H9 (cell line): ENCODE results near the gene GPC3. TPM values are rescaled to one million over a fixed set of nuclear protein-coding genes. Genes with fewer than 3 reads are reported as not detected.

Source experiments
- DNase-seq: peaks from one replicate; pipeline ENCODE4 v3.0.0-alpha.2; 2017
- H2AFZ ChIP-seq: one replicate; pipeline ENCODE4 v1.6.1; 2013; ENCODE audit warnings: mild to moderate bottlenecking, low read length, control low read depth, moderate library complexity
- H2AK5ac ChIP-seq: 2 replicates; pipeline ENCODE4 v1.6.1; 2013; ENCODE audit warnings: low read length, control low read depth, mixed read lengths; ENCODE audit not compliant: insufficient read length
- H2BK120ac ChIP-seq: one replicate; pipeline ENCODE4 v1.6.1; 2013; ENCODE audit warnings: low read depth, mild to moderate bottlenecking, low read length, control low read depth, inconsistent platforms; ENCODE audit not compliant: poor library complexity, severe bottlenecking
- H2BK12ac ChIP-seq: 2 replicates; pipeline ENCODE4 v1.6.1; 2013; ENCODE audit warnings: low read length, control low read depth, mixed read lengths, low read depth; ENCODE audit not compliant: insufficient read length
- H2BK15ac ChIP-seq: 2 replicates; pipeline ENCODE4 v1.6.1; 2013; ENCODE audit warnings: low read depth, low read length, control low read depth
- H2BK20ac ChIP-seq: one replicate; pipeline ENCODE4 v1.6.1; 2013; ENCODE audit warnings: low read depth, mild to moderate bottlenecking, low read length, control low read depth, inconsistent platforms; ENCODE audit not compliant: poor library complexity, severe bottlenecking
- H2BK5ac ChIP-seq: 2 replicates; pipeline ENCODE4 v1.6.1; 2013; ENCODE audit warnings: low read length, control low read depth, mixed read lengths; ENCODE audit not compliant: insufficient read length
- H3K14ac ChIP-seq: 2 replicates; pipeline ENCODE4 v1.6.1; 2013; ENCODE audit warnings: low read length, control low read depth; ENCODE audit not compliant: insufficient read depth
- H3K18ac ChIP-seq: 2 replicates; pipeline ENCODE4 v1.6.1; 2013; ENCODE audit warnings: low read depth, mild to moderate bottlenecking, mixed read lengths, low read length, control low read depth; ENCODE audit not compliant: insufficient read length
- H3K23ac ChIP-seq: 2 replicates; pipeline ENCODE4 v1.6.1; 2013; ENCODE audit warnings: low read length, control low read depth, mixed read lengths, low read depth; ENCODE audit not compliant: insufficient read length
- H3K23me2 ChIP-seq: 2 replicates; pipeline ENCODE4 v1.6.1; 2013; ENCODE audit warnings: low read depth, mild to moderate bottlenecking, mixed read lengths, low read length, control low read depth; ENCODE audit not compliant: insufficient read length, poor library complexity, severe bottlenecking
- H3K27ac ChIP-seq: 2 replicates; pipeline ENCODE4 v1.5.1; 2013; ENCODE audit warnings: low read length, control low read depth, mixed read lengths, low read depth; ENCODE audit not compliant: insufficient read length
- H3K27me3 ChIP-seq: 2 replicates; pipeline ENCODE4 v1.6.1; 2013; ENCODE audit warnings: low read length, control low read depth, inconsistent platforms; ENCODE audit not compliant: insufficient read depth
- H3K4ac ChIP-seq: 2 replicates; pipeline ENCODE4 v1.6.1; 2013; ENCODE audit warnings: low read depth, mild to moderate bottlenecking, control low read depth, inconsistent platforms, low read length, moderate library complexity
- H3K4me1 ChIP-seq: 2 replicates; pipeline ENCODE4 v1.6.1; 2013; ENCODE audit warnings: low read length, control low read depth, inconsistent platforms; ENCODE audit not compliant: insufficient read depth
- H3K4me2 ChIP-seq: 2 replicates; pipeline ENCODE4 v1.6.1; 2013; ENCODE audit warnings: low read length, control low read depth, mixed read lengths; ENCODE audit not compliant: insufficient read length, insufficient read depth
- H3K56ac ChIP-seq: 2 replicates; pipeline ENCODE4 v1.6.1; 2013; ENCODE audit warnings: low read depth, mild to moderate bottlenecking, mixed read lengths, low read length, control low read depth; ENCODE audit not compliant: insufficient read length
- H3K79me1 ChIP-seq: 2 replicates; pipeline ENCODE4 v1.6.1; 2013; ENCODE audit warnings: low read depth, mild to moderate bottlenecking, moderate library complexity, low read length, control low read depth, inconsistent platforms; ENCODE audit not compliant: insufficient read depth, poor library complexity, severe bottlenecking
- H3K79me2 ChIP-seq: 2 replicates; pipeline ENCODE4 v1.6.1; 2013; ENCODE audit warnings: low read length, control low read depth, inconsistent platforms; ENCODE audit not compliant: insufficient read depth
- H3K9ac ChIP-seq: 2 replicates; pipeline ENCODE4 v1.6.1; 2013; ENCODE audit warnings: low read length, control low read depth, mixed read lengths; ENCODE audit not compliant: insufficient read length; ENCODE audit errors: extremely low read depth
- H3K9me3 ChIP-seq: one replicate; pipeline ENCODE4 v1.6.1; 2013; ENCODE audit warnings: low read depth, low read length, inconsistent platforms; ENCODE audit not compliant: control insufficient read depth
- H3T11ph ChIP-seq: one replicate; pipeline ENCODE4 v1.6.1; 2013; ENCODE audit warnings: mild to moderate bottlenecking, low read length, control low read depth, inconsistent platforms
- H4K20me1 ChIP-seq: one replicate; pipeline ENCODE4 v1.6.1; 2013; ENCODE audit not compliant: control insufficient read depth, insufficient read length, insufficient read depth
- H4K5ac ChIP-seq: 2 replicates; pipeline ENCODE4 v1.6.1; 2013; ENCODE audit warnings: low read depth, mild to moderate bottlenecking, mixed read lengths, low read length, control low read depth; ENCODE audit not compliant: insufficient read length
- H4K8ac ChIP-seq: replicated peaks from 2 replicates; pipeline ENCODE4 v1.6.1; 2013; ENCODE audit warnings: low read length, control low read depth, mixed read lengths, low read depth; ENCODE audit not compliant: insufficient read length
- H4K91ac ChIP-seq: 2 replicates; pipeline ENCODE4 v1.6.1; 2013; ENCODE audit warnings: low read depth, mild to moderate bottlenecking, moderate library complexity, mixed read lengths, low read length, control low read depth; ENCODE audit not compliant: insufficient read length
- H3K27ac Mint-ChIP-seq, 3 experiments: 2 replicates in 2 of 3; 3 replicates in 1 of 3; pipeline ENCODE4 v1.8.0; 2020 to 2021; ENCODE audit warnings: mixed read lengths in 3 of 3, mild to moderate bottlenecking in 1 of 3, moderate library complexity in 1 of 3
- H3K27me3 Mint-ChIP-seq: 2 replicates; pipeline ENCODE4 v1.8.0; 2021; ENCODE audit warnings: low read depth, mild to moderate bottlenecking, moderate library complexity, mixed read lengths
- H3K36me3 Mint-ChIP-seq, 3 experiments: 2 replicates in 2 of 3; 3 replicates in 1 of 3; pipeline ENCODE4 v1.8.0; 2020 to 2021; ENCODE audit warnings: low read depth in 3 of 3, mixed read lengths in 3 of 3; ENCODE audit not compliant: insufficient read depth in 1 of 3
- H3K4me1 Mint-ChIP-seq, 2 experiments: 2 replicates each; pipeline ENCODE4 v1.8.0; 2020; ENCODE audit warnings: mixed read lengths in 2 of 2
- H3K4me3 Mint-ChIP-seq, 2 experiments: 2 replicates in 1 of 2; 3 replicates in 1 of 2; pipeline ENCODE4 v1.8.0; 2020 to 2021; ENCODE audit warnings: mild to moderate bottlenecking in 2 of 2, mixed read lengths in 2 of 2, moderate library complexity in 1 of 2
- H3K9me3 Mint-ChIP-seq, 2 experiments: 2 replicates in 1 of 2; 3 replicates in 1 of 2; pipeline ENCODE4 v1.8.0; 2020; ENCODE audit warnings: mild to moderate bottlenecking in 2 of 2, mixed read lengths in 2 of 2, moderate library complexity in 1 of 2
- WGBS: extraction: QIAGEN DNeasy Blood & Tissue Kit; methylation state at CpG from one replicate; pipeline ENCODE4 v1.1.7; 2013; ENCODE audit warnings: missing lambda C conversion rate, low lambda C conversion rate, mixed read lengths; ENCODE audit not compliant: insufficient read length; ENCODE audit errors: extremely low coverage; 5-methylcytosine and 5-hydroxymethylcytosine counted together
- total RNA-seq: library from RNA; stranded (reverse); gene quantifications from 2 replicates; pipeline ENCODE4 v1.2.1, GENCODE V29; 2021
- TF ChIP-seq, protein P1 (sequence below): fragments of 200-600 bp; sonication (generic); conservative IDR thresholded peaks from 3 replicates; pipeline ENCODE4 v1.8.0; 2021; ENCODE audit warnings: antibody characterized with exemption, mild to moderate bottlenecking

GPC3 gene
- total RNA-seq, 1 experiment from 2014 or later: 108 TPM

DNA sequence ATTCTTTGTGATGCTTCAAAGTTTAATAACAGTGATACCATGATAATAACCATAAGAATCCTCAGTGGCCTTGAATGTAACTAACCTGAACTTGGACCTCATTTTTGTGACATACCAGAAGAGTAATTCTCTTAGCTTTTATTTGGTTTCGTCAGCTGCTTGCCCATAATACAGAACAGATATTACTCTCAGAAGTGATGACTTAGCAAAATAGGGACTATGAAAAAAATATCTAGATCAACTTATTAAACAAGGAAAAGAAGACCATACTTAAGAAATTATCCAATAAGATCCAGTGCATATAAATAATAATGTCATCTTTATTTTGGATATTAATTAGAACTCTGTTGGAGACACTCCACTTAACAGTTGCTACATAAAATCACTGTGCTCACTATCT lies 333.2 kb downstream of the GPC3 start:
- Histone ChIP-seq H4K91ac (no peak overlapping the region), H3K4ac (no peak overlapping the region), H2BK15ac (no peak overlapping the region), H3K4me1 (peaks cover 18% of the 10 kb centered on the region; the same call in 1 of the 2 replicates), H3K27me3 (no peaks in the 10 kb centered on the region), H3K9ac (no peak overlapping the region), H3K9me3 (no peaks in the 10 kb centered on the region), H2BK12ac (no peak overlapping the region), H3K79me2 (no peaks in the 10 kb centered on the region), H2BK5ac (no peak overlapping the region), H3T11ph (no peak overlapping the region), H3K4me2 (no peak overlapping the region), H3K56ac (no peak overlapping the region), H3K27ac (no peak overlapping the region), H3K18ac (no peak overlapping the region), H3K23me2 (no peaks in the 10 kb centered on the region), H2AK5ac (no peak overlapping the region), H4K5ac (no peak overlapping the region), H3K23ac (no peak overlapping the region), H2BK120ac (no peak overlapping the region), H3K79me1 (no peaks in the 10 kb centered on the region), H3K14ac (no peak overlapping the region), H2BK20ac (no peak overlapping the region), H4K20me1 (no peaks in the 10 kb centered on the region), H2AFZ (no peak overlapping the region), H4K8ac (no peak overlapping the region)
- no CpG with 5 or more reads among the region's 1 CpG for WGBS
- H3K36me3 Mint-ChIP-seq: peaks cover 0 to 1% (median 0%) of the 10 kb centered on the region in 3 experiments; a peak in 1 of 7 replicates
- TF ChIP-seq, protein P1, sequence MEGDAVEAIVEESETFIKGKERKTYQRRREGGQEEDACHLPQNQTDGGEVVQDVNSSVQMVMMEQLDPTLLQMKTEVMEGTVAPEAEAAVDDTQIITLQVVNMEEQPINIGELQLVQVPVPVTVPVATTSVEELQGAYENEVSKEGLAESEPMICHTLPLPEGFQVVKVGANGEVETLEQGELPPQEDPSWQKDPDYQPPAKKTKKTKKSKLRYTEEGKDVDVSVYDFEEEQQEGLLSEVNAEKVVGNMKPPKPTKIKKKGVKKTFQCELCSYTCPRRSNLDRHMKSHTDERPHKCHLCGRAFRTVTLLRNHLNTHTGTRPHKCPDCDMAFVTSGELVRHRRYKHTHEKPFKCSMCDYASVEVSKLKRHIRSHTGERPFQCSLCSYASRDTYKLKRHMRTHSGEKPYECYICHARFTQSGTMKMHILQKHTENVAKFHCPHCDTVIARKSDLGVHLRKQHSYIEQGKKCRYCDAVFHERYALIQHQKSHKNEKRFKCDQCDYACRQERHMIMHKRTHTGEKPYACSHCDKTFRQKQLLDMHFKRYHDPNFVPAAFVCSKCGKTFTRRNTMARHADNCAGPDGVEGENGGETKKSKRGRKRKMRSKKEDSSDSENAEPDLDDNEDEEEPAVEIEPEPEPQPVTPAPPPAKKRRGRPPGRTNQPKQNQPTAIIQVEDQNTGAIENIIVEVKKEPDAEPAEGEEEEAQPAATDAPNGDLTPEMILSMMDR: no peak
- H3K4me3 Mint-ChIP-seq: no peak overlapping the region
- H3K27me3 Mint-ChIP-seq: no peaks in the 10 kb centered on the region
- H3K27ac Mint-ChIP-seq: no peak overlapping the region
- no peak for DNase-seq
- H3K9me3 Mint-ChIP-seq: no peaks in the 10 kb centered on the region
- peaks cover 64 to 67% of the 10 kb centered on the region in 2 experiments for H3K4me1 Mint-ChIP-seq
